ENCODE results near the gene HKDC1.

HKDC1 gene

DNA sequence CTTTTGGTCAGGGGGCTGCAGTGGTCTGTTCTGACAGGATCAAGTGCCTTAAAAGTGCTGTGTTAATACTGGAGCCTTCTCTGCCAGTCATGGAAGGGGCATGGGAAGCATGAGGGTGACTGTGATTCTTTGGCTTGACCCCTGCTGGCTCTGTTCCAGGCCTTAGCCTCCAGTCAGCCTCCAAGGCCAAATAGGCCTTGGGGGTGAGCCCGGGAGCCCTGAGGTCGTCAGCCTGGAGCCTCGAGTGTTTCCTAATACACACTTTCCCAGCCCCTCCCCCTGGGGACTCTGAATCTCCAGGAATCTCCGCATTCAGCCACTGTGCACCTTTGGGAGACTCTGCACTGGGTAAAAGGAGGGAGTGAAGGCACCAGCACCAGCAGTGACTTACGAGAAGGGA is 10.0 kb downstream of the HKDC1 start:
- TF ChIP-seq SPI1 (IDR thresholded peaks at IDR 0.05; ENCODE audit: borderline replicate concordance, low read depth) (no peak), POLR2AphosphoS5 (IDR thresholded peaks at IDR 0.05; ENCODE audit: low read depth) (no peak), GABPA (IDR thresholded peaks at IDR 0.05; ENCODE audit: low read depth) (no peak)
- TF ChIP-seq, protein P1, sequence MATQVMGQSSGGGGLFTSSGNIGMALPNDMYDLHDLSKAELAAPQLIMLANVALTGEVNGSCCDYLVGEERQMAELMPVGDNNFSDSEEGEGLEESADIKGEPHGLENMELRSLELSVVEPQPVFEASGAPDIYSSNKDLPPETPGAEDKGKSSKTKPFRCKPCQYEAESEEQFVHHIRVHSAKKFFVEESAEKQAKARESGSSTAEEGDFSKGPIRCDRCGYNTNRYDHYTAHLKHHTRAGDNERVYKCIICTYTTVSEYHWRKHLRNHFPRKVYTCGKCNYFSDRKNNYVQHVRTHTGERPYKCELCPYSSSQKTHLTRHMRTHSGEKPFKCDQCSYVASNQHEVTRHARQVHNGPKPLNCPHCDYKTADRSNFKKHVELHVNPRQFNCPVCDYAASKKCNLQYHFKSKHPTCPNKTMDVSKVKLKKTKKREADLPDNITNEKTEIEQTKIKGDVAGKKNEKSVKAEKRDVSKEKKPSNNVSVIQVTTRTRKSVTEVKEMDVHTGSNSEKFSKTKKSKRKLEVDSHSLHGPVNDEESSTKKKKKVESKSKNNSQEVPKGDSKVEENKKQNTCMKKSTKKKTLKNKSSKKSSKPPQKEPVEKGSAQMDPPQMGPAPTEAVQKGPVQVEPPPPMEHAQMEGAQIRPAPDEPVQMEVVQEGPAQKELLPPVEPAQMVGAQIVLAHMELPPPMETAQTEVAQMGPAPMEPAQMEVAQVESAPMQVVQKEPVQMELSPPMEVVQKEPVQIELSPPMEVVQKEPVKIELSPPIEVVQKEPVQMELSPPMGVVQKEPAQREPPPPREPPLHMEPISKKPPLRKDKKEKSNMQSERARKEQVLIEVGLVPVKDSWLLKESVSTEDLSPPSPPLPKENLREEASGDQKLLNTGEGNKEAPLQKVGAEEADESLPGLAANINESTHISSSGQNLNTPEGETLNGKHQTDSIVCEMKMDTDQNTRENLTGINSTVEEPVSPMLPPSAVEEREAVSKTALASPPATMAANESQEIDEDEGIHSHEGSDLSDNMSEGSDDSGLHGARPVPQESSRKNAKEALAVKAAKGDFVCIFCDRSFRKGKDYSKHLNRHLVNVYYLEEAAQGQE (IDR thresholded peaks at IDR 0.05; ENCODE audit: insufficient replicate concordance, low read depth) = no peak
- TF ChIP-seq, protein P2, sequence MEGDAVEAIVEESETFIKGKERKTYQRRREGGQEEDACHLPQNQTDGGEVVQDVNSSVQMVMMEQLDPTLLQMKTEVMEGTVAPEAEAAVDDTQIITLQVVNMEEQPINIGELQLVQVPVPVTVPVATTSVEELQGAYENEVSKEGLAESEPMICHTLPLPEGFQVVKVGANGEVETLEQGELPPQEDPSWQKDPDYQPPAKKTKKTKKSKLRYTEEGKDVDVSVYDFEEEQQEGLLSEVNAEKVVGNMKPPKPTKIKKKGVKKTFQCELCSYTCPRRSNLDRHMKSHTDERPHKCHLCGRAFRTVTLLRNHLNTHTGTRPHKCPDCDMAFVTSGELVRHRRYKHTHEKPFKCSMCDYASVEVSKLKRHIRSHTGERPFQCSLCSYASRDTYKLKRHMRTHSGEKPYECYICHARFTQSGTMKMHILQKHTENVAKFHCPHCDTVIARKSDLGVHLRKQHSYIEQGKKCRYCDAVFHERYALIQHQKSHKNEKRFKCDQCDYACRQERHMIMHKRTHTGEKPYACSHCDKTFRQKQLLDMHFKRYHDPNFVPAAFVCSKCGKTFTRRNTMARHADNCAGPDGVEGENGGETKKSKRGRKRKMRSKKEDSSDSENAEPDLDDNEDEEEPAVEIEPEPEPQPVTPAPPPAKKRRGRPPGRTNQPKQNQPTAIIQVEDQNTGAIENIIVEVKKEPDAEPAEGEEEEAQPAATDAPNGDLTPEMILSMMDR (IDR thresholded peaks at IDR 0.05; ENCODE audit: insufficient read depth, low read length) = no peak
- Histone ChIP-seq H3K27me3 (ENCODE audit: insufficient read depth, poor library complexity, severe bottlenecking) (no peaks in the 10 kb centered on the region), H3K4me3 (replicated peaks; ENCODE audit: insufficient read depth, low read length) (no peak overlapping the region), H3K27ac (replicated peaks) (no peak overlapping the region)
- DNase-seq (ENCODE audit: low read depth in 1 of 2, low spot score in 1 of 2) = no peak

DNA sequence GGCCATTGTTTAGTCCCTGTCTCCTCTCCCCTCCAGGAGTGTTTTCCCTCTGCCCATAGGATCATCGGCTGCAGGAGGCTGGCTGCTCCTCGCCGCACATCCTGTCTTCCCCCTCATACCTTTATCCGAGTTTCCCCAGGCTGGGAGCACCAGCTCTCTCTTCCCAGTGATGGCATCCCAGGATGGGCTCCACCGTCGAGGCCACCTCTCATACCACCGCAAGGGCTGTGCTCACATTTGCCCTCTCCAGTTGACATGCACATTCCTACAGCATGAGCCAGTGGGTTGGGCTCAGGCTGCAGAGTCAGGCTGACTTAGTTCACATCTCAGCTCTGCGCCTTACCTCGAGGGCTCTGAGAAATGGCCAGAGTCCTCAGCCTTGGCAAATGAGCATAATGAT is 12.1 kb downstream of the HKDC1 start:
- H3K27me3 ChIP-seq (ENCODE audit: insufficient read depth, poor library complexity, severe bottlenecking) = no peaks in the 10 kb centered on the region
- no peak overlapping the region for H3K27ac ChIP-seq (replicated peaks)
- no peak for DNase-seq (ENCODE audit: low read depth in 1 of 2, low spot score in 1 of 2)
- TF ChIP-seq, protein P1 (IDR thresholded peaks at IDR 0.05; ENCODE audit: insufficient replicate concordance, low read depth) = no peak
- TF ChIP-seq POLR2AphosphoS5 (IDR thresholded peaks at IDR 0.05; ENCODE audit: low read depth) (no peak), GABPA (IDR thresholded peaks at IDR 0.05; ENCODE audit: low read depth) (no peak), SPI1 (IDR thresholded peaks at IDR 0.05; ENCODE audit: borderline replicate concordance, low read depth) (no peak)
- TF ChIP-seq, protein P2 (IDR thresholded peaks at IDR 0.05; ENCODE audit: insufficient read depth, low read length) = no peak
- H3K4me3 ChIP-seq (replicated peaks; ENCODE audit: insufficient read depth, low read length) = no peak overlapping the region

DNA sequence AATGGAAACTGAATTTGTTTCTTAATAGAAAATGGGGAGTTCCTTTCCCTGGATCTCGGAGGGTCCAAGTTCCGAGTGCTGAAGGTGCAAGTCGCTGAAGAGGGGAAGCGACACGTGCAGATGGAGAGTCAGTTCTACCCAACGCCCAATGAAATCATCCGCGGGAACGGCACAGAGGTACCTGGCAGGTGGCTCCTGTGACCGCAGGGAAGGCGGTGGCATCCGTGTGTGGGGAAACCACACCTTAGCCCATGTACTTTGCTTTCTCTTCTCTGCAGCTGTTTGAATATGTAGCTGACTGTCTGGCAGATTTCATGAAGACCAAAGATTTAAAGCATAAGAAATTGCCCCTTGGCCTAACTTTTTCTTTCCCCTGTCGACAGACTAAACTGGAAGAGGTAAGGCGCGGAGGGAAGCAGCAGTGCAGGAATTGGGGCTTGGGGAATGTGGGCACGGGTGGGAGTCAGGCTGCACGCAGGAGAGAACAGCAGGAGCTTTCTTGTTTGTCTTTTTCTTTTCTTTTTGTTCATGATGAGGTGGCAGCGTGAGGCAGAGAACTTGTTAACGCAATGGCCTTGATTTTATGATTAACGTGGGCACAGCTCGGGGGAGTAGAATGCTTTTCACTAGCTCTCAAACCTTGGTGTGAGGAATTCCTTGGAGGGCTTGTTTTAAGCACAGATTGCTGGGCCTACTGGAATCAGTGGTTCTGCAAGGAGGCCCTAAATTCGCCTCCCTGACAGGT is 12.8 kb downstream of the HKDC1 start:
- Histone ChIP-seq H3K27ac (replicated peaks) (no peak overlapping the region), H3K27me3 (ENCODE audit: insufficient read depth, poor library complexity, severe bottlenecking) (no peaks in the 10 kb centered on the region), H3K4me3 (replicated peaks; ENCODE audit: insufficient read depth, low read length) (no peak overlapping the region)
- TF ChIP-seq SPI1 (IDR thresholded peaks at IDR 0.05; ENCODE audit: borderline replicate concordance, low read depth) (no peak), POLR2AphosphoS5 (IDR thresholded peaks at IDR 0.05; ENCODE audit: low read depth) (no peak), GABPA (IDR thresholded peaks at IDR 0.05; ENCODE audit: low read depth) (no peak)
- TF ChIP-seq, protein P2 (IDR thresholded peaks at IDR 0.05; ENCODE audit: insufficient read depth, low read length) = no peak
- TF ChIP-seq, protein P1 (IDR thresholded peaks at IDR 0.05; ENCODE audit: insufficient replicate concordance, low read depth) = no peak
- no peak for DNase-seq (ENCODE audit: low read depth in 1 of 2, low spot score in 1 of 2)

All from HL-60 (cell line).